Smooth muscle cell of bladder (primary cell): ENCODE results near the gene RXRG. TPM values are rescaled to one million over a fixed set of nuclear protein-coding genes. Genes with fewer than 3 reads are reported as not detected.

Source experiments
- total RNA-seq: library from RNA; depleted of rRNA; stranded (reverse); fragments of >200 nt; gene quantifications from 2 replicates; pipeline ENCODE4 v1.2.3, GENCODE V29; 2014

Gene RXRG
- 0.09 TPM in 1 of 2 replicates, not detected in the other for total RNA-seq

DNA sequence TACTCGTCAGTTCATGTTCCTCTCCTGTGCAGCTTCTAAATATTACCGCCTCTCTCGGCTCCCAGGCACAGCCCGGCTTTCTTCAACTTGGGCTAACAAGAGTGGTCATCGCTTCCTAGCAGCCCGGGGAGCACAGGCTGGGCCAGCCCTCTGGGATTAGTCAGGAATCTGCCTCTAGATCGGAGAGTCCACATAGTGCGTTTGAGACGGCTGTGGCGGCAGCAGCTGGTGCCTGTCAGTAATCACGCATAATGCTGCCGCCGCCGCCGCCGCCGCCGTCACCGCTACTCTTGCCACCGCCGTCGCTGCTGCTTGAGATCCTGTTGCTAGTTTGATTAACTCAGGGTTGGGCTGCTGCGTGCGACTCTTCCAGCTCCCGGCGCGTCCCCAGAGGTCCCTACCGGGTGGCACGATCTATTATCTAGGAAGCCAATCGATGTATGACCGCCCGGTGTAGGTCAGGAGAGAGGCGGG, at the start of gene RXRG:
TSS of gene RXRG (minus strand) at position 230 of the 474 bp plus-strand sequence. CDS start 233 bp downstream, outside the sequence.

DNA sequence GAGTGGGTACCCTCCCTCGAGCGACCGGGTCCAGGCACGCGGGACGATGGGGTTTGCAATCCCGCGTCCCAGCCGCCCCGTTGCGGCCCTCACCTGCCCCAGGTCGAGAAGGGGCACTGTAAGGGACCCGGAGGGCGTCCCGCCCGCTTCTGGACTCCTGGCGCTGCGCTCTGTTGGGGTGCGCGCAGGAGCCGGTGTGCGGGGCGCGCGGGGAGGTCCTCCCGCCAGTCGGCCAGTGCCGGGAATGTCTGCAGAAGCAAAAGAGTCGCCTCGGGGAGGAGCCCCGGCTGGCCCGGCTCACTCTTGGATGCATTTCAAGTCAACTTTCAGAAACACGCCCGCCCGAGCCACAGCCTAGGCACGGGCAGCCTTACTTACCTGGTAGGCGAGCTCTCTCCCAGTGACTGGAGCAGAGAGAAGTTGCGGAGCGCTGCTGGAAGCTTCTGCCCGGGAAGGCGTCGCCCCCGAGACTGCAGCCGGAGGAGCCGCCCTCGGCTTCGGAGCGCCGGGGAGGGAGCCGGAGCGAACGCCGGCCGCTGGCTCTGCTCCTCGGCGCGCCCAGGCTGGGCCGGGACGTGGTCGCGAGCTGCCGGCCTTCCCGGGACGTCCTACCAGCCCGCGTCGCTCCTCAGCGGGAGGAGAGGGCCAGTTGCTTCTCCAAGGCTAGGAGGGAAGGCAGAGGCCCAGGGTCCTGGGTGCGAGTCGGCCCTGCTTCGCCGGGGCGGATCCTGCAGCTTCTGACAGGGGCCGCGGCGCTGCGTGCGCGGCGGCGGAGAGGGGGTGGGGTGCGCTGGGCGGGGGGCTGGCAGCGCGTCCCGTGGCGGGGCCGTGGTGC, 88.7 kb downstream of the RXRG start, which contains the start of gene LMX1A:
TSS of gene LMX1A (minus strand) at position 739 of the 835 bp plus-strand sequence. CDS start 1,156 bp downstream, outside the sequence.

Other genes with a start within 250 kb of the RXRG start
- gene LMX1A, start 88.4 kb downstream of the RXRG start, total RNA-seq: not detected in 2 replicates
- not detected in 2 replicates for gene LRRC52, start 98.9 kb upstream of the RXRG start, total RNA-seq
- gene MGST3, start 186.1 kb upstream of the RXRG start, total RNA-seq: 249 and 255 TPM in 2 replicates